Middle frontal gyrus (tissue), 1 donor: ENCODE measurements around the gene DLG4.

Experiments
- DNase-seq: peaks from one replicate; pipeline ENCODE4 v3.0.0-alpha.2; 2015; ENCODE audit warnings: low spot score; ENCODE audit errors: extremely low spot score

DLG4 gene

DNA sequence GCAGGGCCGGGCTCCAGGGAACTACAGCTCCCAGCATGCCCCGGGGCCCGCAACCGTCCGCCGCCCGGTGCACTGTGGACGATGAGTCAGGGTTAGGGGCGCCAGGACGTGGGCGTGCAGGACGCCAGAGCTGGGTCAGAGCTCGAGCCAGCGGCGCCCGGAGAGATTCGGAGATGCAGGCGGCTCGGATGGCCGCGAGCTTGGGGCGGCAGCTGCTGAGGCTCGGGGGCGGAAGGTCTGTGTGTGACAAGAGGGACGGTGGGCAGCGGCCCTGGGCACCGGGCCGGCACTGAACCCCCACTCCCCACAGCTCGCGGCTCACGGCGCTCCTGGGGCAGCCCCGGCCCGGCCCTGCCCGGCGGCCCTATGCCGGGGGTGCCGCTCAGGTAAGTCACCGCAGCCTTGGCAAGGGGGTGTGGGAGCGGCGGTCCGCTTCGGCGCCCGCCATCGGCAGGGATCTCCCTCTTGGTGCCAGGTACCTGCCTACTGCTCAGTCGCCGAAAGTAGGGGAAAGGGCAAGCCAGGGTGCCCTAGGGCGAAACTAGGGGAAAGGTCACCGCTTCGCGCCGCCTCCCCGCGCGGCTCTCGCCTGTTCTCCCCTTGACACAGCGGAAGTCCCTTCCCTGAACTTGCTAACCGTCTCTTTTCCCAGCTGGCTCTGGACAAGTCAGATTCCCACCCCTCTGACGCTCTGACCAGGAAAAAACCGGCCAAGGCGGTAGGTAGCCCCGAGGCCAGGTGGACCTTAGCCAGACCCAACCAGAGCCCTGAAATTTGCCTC is at the start of gene DLG4, which contains the start of gene ACADVL:
TSS of gene DLG4 (minus strand) at position 25 of the 781 bp plus-strand sequence.
TSS of gene ACADVL (plus strand) at position 127 of the 781 bp plus-strand sequence. CDS start at position 174, 47 bp downstream.
- DNase-seq, result peak; percentile 88

- no peak for DNase-seq
Measured at GRCh38 chr17:7266784-7267183, 47.1 kb upstream of the DLG4 start.

GRCh38 chr17:7263801-7264078 is 44.1 kb upstream of the DLG4 start:
- DNase-seq, result no peak

GRCh38 chr17:7262935-7263800 is 43.5 kb upstream of the DLG4 start:
- DNase-seq, result no peak

DNA sequence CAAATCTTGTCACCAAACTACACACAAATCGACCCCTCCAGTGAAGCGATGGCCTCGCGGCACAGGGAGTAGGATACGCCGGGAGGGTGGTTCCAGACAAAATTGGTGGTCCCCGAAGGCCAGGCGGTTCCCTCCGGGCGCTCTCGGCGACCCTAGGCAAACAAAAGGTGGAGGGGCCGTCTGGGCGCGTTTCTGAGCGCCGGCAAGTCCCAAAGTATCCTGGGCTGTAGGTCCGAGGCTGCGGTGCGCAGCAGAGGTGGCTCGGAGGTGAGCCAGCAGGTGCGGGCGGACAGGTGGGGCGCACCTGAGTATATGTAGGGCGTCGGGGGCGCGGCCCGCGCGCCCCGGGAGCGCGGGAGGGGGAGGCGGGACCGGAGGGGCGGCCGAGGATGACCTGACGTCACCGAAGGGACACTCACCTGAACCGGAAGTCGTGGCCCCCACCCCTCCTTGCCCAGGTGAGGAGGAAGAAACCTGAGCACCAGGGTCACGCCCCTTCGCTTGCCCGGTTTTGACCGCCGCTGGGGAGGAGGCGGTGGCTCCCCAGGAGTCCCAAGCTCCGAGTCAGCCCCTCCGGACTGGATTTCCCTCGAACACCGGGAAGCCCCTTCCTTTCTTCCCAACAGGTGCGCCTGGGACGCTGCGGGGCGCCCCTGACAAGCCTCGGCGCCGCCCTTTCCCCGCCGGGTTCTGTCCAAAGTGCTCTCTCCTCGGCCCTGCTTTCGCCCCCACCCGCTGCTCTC is 42.7 kb upstream of the DLG4 start, which contains the start of gene CLDN7:
TSS of gene CLDN7 (minus strand) at position 287 of the 743 bp plus-strand sequence. CDS start 435 bp downstream, outside the sequence.
- DNase-seq, result no peak

DNA sequence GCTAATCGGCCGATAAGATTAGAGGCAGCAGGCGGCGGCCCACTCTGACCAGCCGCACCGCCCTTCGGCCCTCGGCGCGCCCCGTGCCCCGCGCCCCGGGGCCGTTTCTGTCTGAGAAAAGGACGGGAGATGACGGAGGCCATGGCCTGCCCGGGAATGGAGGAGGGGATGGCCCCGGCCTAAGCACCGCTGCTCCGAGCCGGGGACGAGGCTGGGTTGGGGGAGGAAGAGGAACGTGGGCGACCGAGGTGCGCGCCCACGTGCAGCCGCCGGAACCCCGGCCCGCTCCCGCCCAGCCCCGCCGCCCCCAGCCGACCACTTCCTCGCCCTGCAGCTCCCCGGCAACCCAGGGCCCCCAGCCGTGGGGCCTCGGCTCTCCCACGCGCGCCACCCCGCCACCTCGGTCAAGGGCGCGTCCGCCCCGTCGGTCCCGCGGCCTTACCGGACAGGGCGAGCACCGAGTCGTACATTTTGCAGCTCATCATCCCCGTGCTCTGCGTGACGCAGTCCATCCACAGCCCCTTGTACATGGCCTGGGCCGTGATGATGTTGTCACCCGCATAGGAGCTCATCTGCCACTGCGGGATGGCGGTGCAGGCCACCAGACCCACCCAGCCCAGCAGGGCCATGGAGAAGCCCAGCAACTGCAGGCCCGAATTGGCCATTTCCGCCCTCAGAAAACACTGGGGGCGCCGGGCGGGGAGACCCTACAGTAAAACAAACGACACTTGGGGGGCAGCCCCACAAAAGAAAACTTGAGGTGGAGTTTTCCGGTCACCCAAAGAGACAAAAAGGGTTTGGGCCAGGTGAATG is 41.9 kb upstream of the DLG4 start:
- no peak for DNase-seq

GRCh38 chr17:7260651-7261378 is 41.2 kb upstream of the DLG4 start:
- DNase-seq, result no peak

DNA sequence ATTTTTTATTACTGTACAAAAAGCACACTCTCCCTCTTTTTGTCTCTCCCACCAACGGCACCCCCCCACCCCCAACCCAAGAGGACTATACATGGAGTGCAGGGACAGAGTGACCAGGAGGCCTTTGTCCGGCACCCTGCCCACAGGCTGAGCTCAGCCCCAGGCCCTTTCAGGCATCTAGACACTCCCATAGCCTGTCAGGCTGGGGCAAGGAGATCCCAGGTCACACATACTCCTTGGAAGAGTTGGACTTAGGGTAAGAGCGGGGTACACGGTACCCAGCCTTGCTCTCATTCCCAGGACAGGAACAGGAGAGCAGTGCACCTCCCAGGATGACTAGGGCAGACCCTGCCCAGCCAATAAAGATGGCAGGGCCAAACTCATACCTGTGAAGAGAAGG is 40.5 kb upstream of the DLG4 start:
- no peak for DNase-seq

DNA sequence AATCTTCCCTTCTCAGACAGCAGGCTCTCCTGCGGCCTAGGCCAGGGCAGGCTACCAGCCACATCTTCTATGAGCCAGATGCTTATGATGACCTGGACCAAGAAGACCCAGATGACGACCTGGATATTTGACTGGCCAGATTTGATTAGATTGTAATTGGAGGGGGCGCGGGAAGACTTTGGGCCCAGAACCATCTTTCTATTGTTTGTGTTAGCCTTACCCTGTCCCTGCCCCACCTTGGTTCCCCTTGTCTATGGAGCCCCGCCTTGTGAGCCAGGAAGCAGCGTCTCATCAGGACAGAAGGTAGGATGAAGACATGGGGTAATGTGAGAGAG is 39.9 kb upstream of the DLG4 start:
- DNase-seq, result no peak

GRCh38 chr17:7258731-7259554 is 39.3 kb upstream of the DLG4 start:
- no peak for DNase-seq

DNA sequence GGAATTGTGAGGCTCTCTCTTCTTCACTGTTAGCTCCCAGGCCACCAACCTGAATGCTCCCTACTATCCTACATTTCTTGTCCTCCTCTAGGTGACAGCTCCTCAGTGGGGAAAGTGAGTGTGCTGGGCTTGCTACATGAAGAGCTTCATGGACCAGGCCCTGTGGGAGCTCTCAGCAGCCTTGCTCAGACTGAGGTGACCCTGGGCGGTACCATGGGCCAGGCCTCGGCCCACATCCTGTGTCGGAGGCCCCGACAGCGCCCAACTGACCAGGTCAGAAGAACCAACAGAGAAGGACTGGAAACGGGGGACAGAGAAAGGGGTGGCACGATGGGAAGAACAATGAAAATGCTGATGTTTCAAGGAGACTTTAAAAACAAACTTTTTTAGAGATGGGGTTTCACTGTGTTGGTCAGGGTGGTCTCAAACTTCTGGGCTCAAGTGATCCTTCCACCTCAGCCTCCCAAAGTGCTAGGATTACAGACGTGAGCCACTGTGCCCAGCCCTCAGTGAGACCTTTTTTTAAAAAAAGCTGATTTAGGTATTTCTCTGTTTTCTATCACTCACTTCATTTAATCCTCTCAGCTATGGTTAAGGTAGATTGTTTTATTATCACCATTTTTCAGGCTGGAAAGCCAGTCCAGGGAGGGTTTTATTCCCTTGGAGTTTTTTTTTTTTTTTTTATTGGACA is 37.3 kb upstream of the DLG4 start:
- DNase-seq, result no peak

GRCh38 chr17:7254511-7254910 is 34.9 kb upstream of the DLG4 start:
- DNase-seq, result no peak

- no peak for DNase-seq
Measured at GRCh38 chr17:7253082-7253481, 33.4 kb upstream of the DLG4 start.

GRCh38 chr17:7252176-7253043 is 32.8 kb upstream of the DLG4 start, which contains the start of gene ELP5:
TSS of gene ELP5 (plus strand) at chr17:7252215. CDS start at chr17:7252551, 336 bp downstream.
- peak; percentile 70 for DNase-seq

- peak; percentile 98 for DNase-seq
Measured at GRCh38 chr17:7251661-7252175, 32.1 kb upstream of the DLG4 start, which contains the start of gene CTDNEP1. TSS of gene CTDNEP1 (minus strand) at chr17:7251734. CDS start at chr17:7251296, 438 bp downstream.

GRCh38 chr17:7250695-7251627 is 31.3 kb upstream of the DLG4 start:
- no peak for DNase-seq
